Activated CD4-positive, alpha-beta T cell treated with anti-CD3 and anti-CD28 coated beads, Interleukin-2, Interleukin-6, amounts not matched to agents 100 ng/mL and 50 ng/mL, durations not matched to agents 16 hours and 8 hours (primary cell): ENCODE data around the gene TRIM3.

Source experiments
- DNase-seq: peaks from one replicate; pipeline ENCODE4 v3.0.0-alpha.2; 2020

Gene TRIM3

DNA sequence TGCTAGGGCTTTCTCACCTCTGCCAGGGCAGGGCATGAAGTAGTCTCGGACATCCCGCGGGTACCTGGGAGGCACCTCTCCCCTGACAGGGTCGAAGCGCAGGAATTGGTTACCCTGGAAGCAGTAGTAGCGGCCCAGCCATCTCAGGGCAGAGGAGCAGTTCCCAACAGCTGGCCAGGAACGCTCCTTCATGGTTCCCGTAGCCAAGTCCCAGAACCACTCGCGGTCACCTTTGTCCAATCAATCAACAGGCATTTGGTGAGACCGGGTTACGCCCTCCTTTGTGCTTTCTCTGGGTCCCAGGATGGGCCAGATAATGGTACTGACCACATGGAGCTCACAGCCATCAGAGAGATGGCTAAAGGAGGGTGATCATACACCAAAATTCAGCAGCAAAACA lies 36.3 kb downstream of the TRIM3 start:
- no peak for DNase-seq

- no peak for DNase-seq
Measured at GRCh38 chr11:6433998-6434660, 39.6 kb downstream of the TRIM3 start.

DNA sequence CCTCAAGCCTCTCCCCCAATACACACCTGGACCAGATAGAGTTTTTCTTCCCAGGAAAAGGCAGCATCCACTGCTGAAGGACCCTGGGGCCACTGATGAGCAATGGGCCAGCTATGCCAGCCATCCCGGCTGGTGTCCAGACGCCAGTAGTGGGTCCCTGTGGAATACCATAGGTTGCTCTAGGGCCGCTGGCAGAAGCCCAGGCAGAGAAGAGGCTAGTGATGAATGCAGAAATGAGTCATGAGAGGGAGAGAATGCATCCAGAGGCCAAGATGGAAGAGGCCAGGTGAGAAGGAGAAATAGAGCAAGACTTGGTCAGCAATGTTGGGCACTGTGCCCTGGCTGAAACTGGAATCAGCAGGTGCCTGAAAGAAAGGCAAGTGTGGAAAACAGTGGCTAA lies 41.9 kb downstream of the TRIM3 start:
- DNase-seq = no peak

DNA sequence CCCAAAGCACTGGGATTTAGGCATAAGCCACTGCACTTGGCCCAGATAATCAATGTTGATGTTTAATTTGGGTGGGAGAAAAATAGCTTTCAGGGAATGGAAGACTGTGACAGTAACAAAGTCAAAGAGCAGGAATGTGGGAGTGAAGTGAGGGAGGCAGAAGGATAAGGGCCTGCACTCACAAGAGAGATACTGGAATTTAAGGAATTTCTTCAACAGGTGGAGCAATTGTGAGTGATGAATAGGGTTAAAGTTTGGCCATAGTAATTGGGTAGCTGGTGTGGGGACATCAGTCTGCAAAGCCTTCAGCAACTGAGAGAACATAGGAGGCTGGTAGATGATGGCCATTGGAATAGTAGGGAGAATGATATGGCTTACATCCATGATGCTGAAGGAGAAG lies 46.2 kb downstream of the TRIM3 start:
- no peak for DNase-seq

DNA sequence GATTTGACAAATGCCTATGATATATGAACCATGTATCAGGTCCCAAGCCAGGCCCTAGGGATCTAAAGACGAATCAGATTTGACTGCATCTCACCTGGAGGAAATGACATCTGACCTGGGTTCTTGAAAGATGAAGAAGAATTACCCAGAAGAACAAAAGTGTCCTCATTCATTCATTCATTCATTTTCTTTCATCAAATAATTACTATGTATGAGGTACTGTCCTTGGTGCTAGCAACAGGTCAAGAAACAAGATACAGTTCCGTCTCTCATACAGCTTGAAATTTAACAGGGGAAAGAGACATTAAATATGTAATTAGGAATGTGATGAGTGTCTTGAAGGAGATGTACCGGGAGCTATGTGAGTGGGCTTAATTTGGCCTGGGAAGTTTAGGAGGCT lies 53.1 kb downstream of the TRIM3 start:
- no peak for DNase-seq

GRCh38 chr11:6419009-6419631 lies 54.6 kb downstream of the TRIM3 start, which contains the start of gene APBB1:
Gene APBB1, minus strand, starts transcription at chr11:6419094. Its CDS starts 7,747 bp downstream, at chr11:6411347.
- DNase-seq = peak; percentile 75

DNA sequence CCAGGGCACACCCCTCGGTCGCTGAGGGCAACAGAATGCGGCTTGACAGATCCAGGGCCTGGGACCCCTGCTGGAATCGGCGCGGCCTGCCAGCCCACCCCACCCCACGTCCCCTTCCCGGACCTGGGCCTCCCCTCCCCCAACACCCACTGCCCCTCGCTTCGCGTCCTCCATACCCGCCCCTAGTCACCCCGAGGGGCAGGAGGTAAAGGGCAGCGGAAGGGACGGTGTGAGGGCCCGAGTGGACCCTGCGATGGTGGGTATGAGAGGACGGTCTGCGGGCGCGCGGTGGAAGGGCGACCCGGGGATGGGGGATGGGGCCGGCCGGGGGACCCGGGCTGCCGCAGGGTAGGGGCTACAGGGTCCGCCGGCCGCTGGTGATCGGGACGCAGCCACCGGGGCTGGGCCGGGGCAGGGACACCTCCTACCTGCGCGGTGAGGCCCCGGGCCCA lies 55.2 kb downstream of the TRIM3 start:
- no peak for DNase-seq

GRCh38 chr11:6417907-6418556 lies 55.7 kb downstream of the TRIM3 start:
- no peak for DNase-seq

DNA sequence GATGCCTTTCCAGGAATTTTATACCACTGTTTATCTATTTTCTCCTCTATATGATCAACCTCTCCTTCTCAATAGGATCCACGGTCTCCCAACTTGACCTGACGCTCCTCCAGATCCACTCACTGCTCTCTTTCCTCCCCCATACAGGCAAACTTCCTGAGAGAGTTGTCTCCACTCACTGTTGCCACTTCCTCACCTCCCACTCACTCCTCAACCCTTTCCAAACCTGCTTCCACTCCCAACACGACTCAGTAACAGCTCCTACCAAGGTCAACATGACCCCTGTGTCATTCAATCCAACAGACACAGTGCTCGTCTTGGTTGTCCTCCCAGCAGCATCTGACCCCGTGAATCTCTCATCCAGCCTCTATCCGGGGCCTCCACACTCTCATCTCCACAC lies 57.9 kb downstream of the TRIM3 start:
- DNase-seq = no peak

DNA sequence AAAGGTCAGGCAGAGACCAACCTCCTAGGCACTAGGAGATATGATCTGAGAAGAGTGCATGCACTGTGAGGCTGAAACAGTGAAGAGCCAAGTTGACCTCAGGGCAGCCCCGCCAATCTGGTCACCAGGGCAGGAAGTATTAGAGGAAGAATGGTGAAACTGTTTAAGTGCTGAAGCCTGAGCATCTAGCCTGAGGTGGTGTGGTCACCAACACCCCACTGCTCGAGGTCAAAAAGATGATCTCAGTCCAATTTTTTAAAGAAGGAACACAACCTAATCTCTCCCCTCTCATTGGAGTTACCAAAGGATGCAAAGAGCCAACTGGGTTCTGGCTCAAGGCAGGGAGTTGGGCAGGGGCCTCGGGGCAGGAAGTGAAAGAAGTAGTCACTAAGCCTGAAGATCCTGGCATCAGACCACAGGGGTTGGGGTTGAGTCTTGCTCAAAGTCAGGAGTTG lies 58.8 kb downstream of the TRIM3 start:
- peak; percentile 54 for DNase-seq

DNA sequence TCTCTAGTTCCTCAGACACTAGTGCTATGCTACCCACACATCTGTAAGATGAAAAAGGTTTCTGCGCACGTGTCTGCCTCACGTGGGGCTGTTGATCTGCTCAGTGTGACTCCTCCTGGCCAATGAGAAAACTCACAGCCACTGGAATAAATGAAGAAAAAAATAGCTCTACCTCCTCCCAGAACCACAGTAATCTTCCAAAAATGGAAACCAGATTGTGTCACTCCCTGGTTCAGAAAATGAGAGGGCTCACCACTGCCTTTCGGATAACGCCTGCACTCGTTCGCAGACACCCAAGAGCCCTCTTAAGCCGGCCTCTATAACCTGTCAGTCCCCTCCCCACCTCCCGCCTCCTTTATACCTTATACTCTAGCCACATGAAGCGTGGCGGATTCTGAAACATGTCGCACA lies 59.9 kb downstream of the TRIM3 start:
- peak; percentile 40 for DNase-seq

DNA sequence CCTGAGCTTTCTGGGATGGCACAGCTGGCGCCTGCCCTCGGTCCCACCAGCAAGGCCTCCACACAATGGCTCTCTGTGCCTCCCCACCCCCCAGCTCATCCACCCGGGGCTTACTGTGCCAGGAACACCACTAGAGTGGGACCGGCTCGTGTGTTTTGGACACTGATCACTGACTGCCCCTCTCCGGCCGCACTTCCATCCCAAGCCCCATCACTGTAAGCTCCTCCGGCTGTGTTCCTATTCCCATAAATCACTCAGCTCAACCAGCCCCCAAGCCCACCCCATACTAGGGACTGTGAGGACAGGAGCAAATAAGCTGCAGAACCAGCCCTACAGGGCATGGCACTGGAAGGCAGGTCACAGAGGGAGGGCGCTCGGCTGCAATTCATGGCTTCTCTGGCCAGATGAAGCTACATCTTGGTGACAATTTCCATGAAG lies 62.1 kb downstream of the TRIM3 start:
- no peak for DNase-seq

DNA sequence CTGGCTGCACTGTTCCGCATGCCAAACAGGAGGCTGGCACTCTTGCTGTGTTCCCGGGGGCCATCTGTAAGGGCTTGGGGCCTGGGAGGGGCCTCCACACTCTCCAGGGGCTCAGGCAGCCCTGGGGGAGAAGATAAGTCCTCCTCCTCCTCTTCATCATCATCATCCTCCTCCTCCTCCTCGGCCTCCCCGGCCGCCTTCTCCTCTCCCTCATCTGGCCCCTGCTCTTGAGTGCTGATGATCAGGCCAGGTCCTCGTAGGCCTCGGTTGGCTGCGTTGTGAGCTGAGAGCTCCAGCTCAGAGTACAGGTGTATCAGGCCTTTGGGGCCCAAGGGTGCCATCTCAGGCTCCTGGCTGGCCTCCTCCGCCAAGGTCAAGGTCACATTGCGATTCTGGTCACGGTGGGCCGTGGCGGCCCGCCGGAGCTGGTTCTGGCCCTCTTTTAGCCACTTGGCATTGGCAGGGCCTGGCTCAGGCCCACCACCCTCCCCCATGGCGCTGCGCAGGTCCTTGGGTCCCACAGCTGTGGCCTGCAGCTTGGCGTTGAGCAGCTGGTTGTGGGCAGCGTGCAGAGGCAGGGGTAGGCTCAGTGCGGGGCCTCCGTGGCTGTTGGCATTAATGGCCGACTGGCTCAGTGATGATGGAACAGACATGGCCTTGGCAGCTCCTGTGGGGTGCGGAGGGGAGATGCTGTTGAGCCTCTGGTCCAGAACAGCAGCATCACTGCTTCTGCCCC lies 62.9 kb downstream of the TRIM3 start:
- DNase-seq = no peak

- DNase-seq = no peak
Measured at GRCh38 chr11:6406370-6406769, 67.4 kb downstream of the TRIM3 start.

DNA sequence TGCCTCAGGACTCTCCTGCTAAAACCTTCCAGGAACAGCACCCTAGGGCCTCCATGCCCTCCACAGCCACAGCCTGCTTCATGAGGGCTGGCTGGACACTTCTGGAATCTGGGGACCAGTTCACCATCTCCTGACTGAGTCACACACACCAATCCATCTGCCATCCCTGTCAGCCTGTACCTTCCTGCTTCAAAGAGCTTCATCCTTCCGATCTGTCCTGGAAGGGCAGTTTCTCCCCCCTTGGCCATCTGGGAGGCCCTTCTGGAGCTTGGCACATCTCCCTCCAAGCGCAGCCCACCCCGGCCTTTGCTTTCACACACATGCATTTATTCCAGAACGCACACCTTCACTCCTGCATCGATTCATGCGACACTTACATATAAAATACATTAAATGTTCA lies 67.9 kb downstream of the TRIM3 start:
- no peak for DNase-seq

- no peak for DNase-seq
Measured at GRCh38 chr11:6405052-6405667, 68.6 kb downstream of the TRIM3 start.

DNA sequence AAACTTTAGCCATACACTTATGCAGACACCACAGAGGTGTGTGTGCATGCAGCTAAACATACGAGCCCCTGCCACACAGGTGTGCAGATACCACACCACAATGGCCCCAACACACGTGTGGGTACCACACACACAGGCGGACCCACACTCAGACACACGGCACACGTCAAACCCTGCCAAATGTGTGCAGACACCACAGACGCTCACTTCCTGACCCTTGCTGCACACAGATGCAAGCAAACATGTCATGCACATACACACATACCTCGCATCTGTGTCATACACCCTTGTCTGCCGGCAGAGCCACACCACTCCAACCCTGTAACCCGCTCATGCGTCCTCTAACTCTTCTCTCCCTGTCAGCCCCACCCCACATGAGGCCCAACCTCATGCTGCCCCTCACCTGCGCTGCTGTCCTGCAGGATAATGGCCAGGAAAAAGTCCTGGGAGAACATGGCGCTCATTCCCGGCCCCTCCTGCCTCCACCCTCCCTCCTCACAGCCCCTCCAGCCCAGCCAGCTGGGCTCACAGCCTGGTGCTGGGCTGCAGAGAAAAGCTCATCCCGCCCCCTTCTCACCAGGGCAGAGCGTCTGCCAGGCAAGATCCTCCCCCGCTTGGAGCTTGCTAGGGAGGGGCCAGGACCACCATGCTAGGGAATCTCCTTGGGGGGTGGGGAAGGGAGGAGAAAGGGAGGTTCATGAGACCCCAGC lies 69.2 kb downstream of the TRIM3 start:
- peak; percentile 17 for DNase-seq

GRCh38 chr11:6403539-6403938 lies 70.2 kb downstream of the TRIM3 start:
- DNase-seq = no peak

GRCh38 chr11:6402561-6402981 lies 71.2 kb downstream of the TRIM3 start:
- DNase-seq = peak; percentile 93

DNA sequence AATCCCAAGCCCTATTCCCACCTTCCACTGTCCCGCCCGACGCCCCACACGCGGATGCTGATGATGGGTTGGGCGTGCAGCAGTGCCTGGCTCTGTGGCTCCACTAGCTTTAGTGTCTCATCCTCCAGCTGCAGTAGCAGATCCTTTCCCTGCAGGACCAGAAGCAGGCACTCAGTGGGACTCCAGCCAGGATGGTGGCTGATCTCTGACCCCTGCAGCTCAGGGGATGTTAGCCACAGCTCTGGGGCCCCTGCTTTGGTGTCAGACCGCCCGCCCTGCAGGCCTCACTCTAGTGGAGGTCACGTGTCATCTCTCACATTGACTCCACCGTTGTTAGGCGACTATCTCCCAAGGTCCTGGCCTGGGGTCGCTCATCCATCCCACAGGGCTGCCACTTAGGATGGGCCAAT lies 71.7 kb downstream of the TRIM3 start:
- peak; percentile 62 for DNase-seq

- no peak for DNase-seq
Measured at GRCh38 chr11:6401464-6401863, 72.3 kb downstream of the TRIM3 start.
